ENCODE results near the gene GTF3C5.

GRCh38 chr9:133051281-133051900 is 20.6 kb downstream of the GTF3C5 start:
- TF ChIP-seq POLR2AphosphoS5 (IDR thresholded peaks at IDR 0.05; ENCODE audit: low read depth, low read length) (no peak), SIN3A (IDR thresholded peaks at IDR 0.05; ENCODE audit: borderline replicate concordance, low read depth, low read length) (no peak), CTCF (IDR thresholded peaks at IDR 0.05) (no peak), TAF1 (IDR thresholded peaks at IDR 0.05; ENCODE audit: borderline replicate concordance, low read depth, low read length) (no peak), EP300 (IDR thresholded peaks at IDR 0.05; ENCODE audit: borderline replicate concordance in 1 of 2, low read depth in 1 of 2, low read length in 1 of 2) (no peak), GABPA (IDR thresholded peaks at IDR 0.05; ENCODE audit: low read depth) (no peak), PBX3 (IDR thresholded peaks at IDR 0.05) (no peak), ZBTB33 (IDR thresholded peaks at IDR 0.05; ENCODE audit: borderline replicate concordance, low read depth) (no peak), EZH2phosphoT487 (IDR thresholded peaks at IDR 0.05; ENCODE audit: borderline replicate concordance, low read depth) (no peak)

Data from SK-N-SH (cell line).